HepG2 (cell line): Measurements from ENCODE around the gene BFSP1.

Experiments
- ELF4 ChIP-seq: sonication (generic); formaldehyde crosslinking; IDR thresholded peaks from 2 replicates; pipeline ENCODE4 v1.5.0; 2020; ENCODE audit warnings: missing genetic modification reagents, mild to moderate bottlenecking, moderate library complexity, borderline replicate concordance
- NFATC3 ChIP-seq: sonication (generic); formaldehyde crosslinking; IDR thresholded peaks from 2 replicates; pipeline ENCODE4 v1.5.1; 2020; ENCODE audit warnings: mild to moderate bottlenecking, missing genetic modification reagents
- ZFX ChIP-seq: sonication (generic); formaldehyde crosslinking; IDR thresholded peaks from 2 replicates; pipeline ENCODE4 v1.4.0; 2020; ENCODE audit warnings: mild to moderate bottlenecking, low read depth, missing genetic modification reagents, moderate library complexity
- TF ChIP-seq, protein P1 (sequence below): sonication (generic); formaldehyde crosslinking; IDR thresholded peaks from 2 replicates; pipeline ENCODE4 v1.8.1; 2023; ENCODE audit warnings: mild to moderate bottlenecking, moderate library complexity, missing genetic modification reagents
- TF ChIP-seq, protein P2 (sequence below): sonication (generic); formaldehyde crosslinking; IDR thresholded peaks from 2 replicates; pipeline ENCODE4 v1.8.1; 2023; ENCODE audit warnings: missing genetic modification reagents, inconsistent platforms, borderline replicate concordance

- TF ChIP-seq ZFX (CRISPR knock-in tag) (no peak), NFATC3 (CRISPR knock-in tag) (no peak), ELF4 (CRISPR knock-in tag) (no peak)
- TF ChIP-seq, protein P1, sequence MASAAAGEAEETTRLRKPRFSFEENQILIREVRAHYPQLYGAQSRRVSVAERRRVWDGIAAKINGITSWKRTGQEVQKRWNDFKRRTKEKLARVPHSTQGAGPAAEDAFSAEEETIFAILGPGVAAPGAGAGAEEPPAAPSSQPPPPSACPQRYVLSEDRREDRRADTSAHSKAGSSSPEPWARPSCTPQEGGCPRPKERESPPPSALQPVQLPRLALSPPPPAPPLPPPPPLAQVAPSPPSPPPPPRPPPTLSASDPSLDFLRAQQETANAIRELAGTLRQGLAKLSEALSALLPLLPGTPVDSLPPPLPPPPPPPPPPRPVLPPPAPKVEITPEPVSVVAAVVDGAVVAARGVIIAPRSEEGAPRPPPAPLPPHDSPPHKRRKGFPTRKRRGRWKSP (CRISPR knock-in tag): no peak
- TF ChIP-seq, protein P2, sequence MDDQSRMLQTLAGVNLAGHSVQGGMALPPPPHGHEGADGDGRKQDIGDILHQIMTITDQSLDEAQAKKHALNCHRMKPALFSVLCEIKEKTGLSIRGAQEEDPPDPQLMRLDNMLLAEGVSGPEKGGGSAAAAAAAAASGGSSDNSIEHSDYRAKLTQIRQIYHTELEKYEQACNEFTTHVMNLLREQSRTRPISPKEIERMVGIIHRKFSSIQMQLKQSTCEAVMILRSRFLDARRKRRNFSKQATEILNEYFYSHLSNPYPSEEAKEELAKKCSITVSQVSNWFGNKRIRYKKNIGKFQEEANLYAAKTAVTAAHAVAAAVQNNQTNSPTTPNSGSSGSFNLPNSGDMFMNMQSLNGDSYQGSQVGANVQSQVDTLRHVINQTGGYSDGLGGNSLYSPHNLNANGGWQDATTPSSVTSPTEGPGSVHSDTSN: no peak
Measured at GRCh38 chr20:17480696-17481095, 50.5 kb downstream of the BFSP1 start.
